ENCODE data around the gene ACOX3. TPM values are rescaled to one million over a fixed set of nuclear protein-coding genes. Genes with fewer than 3 reads are reported as not detected.
A peak's percentile ranks its signal among the peaks of the same experiment; 100 is the strongest.
"Not testable (repeated sequence)": the region's sequence is repeated elsewhere in the genome, so short reads cannot be mapped to it uniquely, and the experiment has no call there.

The ACOX3 gene
- total RNA-seq, 1 experiment from 2014 or later = 18.9 TPM

DNA sequence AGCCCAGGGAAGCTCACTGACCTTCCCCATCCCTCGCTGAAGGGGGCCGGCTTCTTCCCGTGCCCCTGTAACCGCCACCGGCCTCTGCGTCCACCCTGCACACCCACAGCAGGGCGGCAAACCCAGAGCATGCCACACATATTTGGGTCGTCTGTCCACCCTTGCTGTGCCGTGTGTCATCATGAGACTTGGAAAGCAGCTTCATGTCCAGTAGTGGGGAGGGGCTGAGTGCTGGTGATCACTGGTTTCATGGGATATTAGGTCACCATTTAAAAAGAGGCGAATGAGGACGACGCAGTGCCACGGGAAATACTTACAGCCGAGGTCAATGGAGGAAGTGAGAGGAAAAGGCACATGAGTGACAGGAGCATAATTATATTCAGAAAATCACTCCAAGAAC lies 96.1 kb downstream of the ACOX3 start:
- H3K36me3 ChIP-seq = no peaks in the 10 kb centered on the region
- no peaks in the 10 kb centered on the region for H3K4me1 ChIP-seq (replicated peaks)
- H3K4me3 ChIP-seq = no peak overlapping the region
- no peaks in the 10 kb centered on the region for H3K9me3 ChIP-seq (replicated peaks)
- no peak for DNase-seq (ENCODE audit: low read depth in 1 of 2, low spot score in 2 of 2)
- H3K27me3 ChIP-seq (replicated peaks) = no peaks in the 10 kb centered on the region
- no peak overlapping the region for H3K27ac ChIP-seq

- Histone ChIP-seq H3K36me3 (no peaks in the 10 kb centered on the region), H3K4me3 (no peak overlapping the region), H3K27ac (no peak overlapping the region), H3K27me3 (replicated peaks) (no peaks in the 10 kb centered on the region), H3K4me1 (replicated peaks) (no peaks in the 10 kb centered on the region), H3K9me3 (replicated peaks) (no peaks in the 10 kb centered on the region)
- DNase-seq (ENCODE audit: low read depth in 1 of 2, low spot score in 2 of 2) = no peak
Measured at GRCh38 chr4:8343967-8344331, 96.6 kb downstream of the ACOX3 start.

GRCh38 chr4:8343262-8343966 lies 97.1 kb downstream of the ACOX3 start:
- Histone ChIP-seq H3K4me3 (no peak overlapping the region), H3K9me3 (replicated peaks) (no peaks in the 10 kb centered on the region), H3K36me3 (no peaks in the 10 kb centered on the region), H3K27me3 (replicated peaks) (no peaks in the 10 kb centered on the region), H3K4me1 (replicated peaks) (no peaks in the 10 kb centered on the region), H3K27ac (no peak overlapping the region)
- peak in 1 of 2 experiments; percentile 20 for DNase-seq (ENCODE audit: low read depth in 1 of 2, low spot score in 2 of 2)

DNA sequence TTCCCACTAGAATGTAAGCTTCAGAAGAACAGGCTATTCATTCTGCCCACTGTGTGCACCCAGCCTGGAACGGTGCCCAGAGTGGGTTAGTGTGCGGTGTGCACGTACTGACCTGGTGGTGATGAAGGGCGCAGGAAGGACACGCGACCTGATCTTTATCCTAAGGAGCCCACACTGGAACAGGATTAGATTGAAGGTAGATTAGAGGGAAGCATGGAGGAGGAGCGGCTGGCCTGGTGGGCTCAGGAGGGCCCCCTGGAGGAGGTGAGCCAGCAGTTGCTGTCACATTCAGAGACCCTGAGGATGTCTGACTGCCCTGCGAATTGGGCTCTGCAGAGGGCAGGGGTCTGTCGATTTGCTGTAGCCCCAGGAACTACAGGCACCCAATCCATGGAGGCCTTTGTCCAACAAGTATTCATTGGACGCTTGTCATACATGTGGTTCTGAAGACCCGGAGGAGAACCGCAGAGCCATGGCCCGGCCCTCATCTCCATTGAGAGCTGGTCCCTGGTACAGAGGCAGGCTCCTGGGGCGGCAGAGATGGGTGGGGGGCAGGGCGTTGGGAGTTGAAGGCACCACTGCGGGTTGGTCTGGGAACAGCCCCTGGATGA lies 97.8 kb downstream of the ACOX3 start:
- DNase-seq (ENCODE audit: low read depth in 1 of 2, low spot score in 2 of 2) = peak; percentile 9 to 36
- no peak overlapping the region for H3K27ac ChIP-seq
- H3K27me3 ChIP-seq (replicated peaks) = no peaks in the 10 kb centered on the region
- no peaks in the 10 kb centered on the region for H3K9me3 ChIP-seq (replicated peaks)
- no peak overlapping the region for H3K4me3 ChIP-seq
- no peaks in the 10 kb centered on the region for H3K36me3 ChIP-seq
- no peaks in the 10 kb centered on the region for H3K4me1 ChIP-seq (replicated peaks)

- Histone ChIP-seq H3K36me3 (no peaks in the 10 kb centered on the region), H3K27ac (no peak overlapping the region), H3K27me3 (replicated peaks) (no peaks in the 10 kb centered on the region), H3K9me3 (replicated peaks) (no peaks in the 10 kb centered on the region), H3K4me1 (replicated peaks) (no peaks in the 10 kb centered on the region), H3K4me3 (no peak overlapping the region)
- DNase-seq (ENCODE audit: low read depth in 1 of 2, low spot score in 2 of 2) = no peak
Measured at GRCh38 chr4:8341691-8342090, 98.8 kb downstream of the ACOX3 start.

GRCh38 chr4:8341281-8341680 lies 99.2 kb downstream of the ACOX3 start:
- H3K9me3 ChIP-seq (replicated peaks); H3K4me3 ChIP-seq; DNase-seq (ENCODE audit: low read depth in 1 of 2, low spot score in 2 of 2); H3K27ac ChIP-seq; H3K4me1 ChIP-seq (replicated peaks); H3K36me3 ChIP-seq; H3K27me3 ChIP-seq (replicated peaks): not testable (repeated sequence)

- H3K27me3 ChIP-seq (replicated peaks) = no peaks in the 10 kb centered on the region
- no peaks in the 10 kb centered on the region for H3K36me3 ChIP-seq
- DNase-seq (ENCODE audit: low read depth in 1 of 2, low spot score in 2 of 2) = no peak
- no peak overlapping the region for H3K4me3 ChIP-seq
- no peaks in the 10 kb centered on the region for H3K9me3 ChIP-seq (replicated peaks)
- no peaks in the 10 kb centered on the region for H3K4me1 ChIP-seq (replicated peaks)
- no peak overlapping the region for H3K27ac ChIP-seq
Measured at GRCh38 chr4:8340781-8341241, 99.7 kb downstream of the ACOX3 start.

DNA sequence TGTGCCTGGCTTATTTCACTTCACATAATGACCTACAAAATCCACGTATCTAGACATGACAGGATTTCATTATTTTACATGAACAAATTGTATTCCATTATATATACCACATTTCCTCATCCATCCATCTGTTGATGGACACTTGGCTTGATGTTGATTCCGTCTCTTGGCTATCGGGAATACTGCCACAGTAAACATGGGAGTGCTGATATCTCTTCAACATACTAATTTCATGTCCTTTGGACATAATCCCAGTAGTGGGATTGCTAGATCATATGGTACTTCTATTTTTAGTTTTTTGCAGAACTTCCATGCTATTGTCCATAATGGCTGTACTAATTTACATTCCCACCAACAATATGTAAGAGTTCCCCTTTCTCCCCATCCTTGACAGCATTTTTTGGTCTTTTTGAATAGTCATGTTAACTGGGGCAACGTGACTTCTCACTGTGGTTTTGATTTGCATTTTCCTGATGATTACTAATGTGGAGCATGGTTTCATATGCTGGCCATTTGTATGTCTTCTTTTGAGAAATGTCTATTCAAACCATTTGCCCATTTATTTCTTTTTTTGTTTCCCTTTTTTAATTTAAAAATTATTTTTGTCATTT lies 102.1 kb downstream of the ACOX3 start:
- DNase-seq (ENCODE audit: low read depth in 1 of 2, low spot score in 2 of 2) = no peak

GRCh38 chr4:8336412-8337075 lies 104.0 kb downstream of the ACOX3 start:
- no peak overlapping the region for H3K27ac ChIP-seq
- DNase-seq (ENCODE audit: low read depth in 1 of 2, low spot score in 2 of 2) = no peak
- no peak overlapping the region for H3K4me3 ChIP-seq
- H3K36me3 ChIP-seq = no peaks in the 10 kb centered on the region
- H3K27me3 ChIP-seq (replicated peaks) = no peaks in the 10 kb centered on the region
- H3K9me3 ChIP-seq (replicated peaks) = no peaks in the 10 kb centered on the region
- no peaks in the 10 kb centered on the region for H3K4me1 ChIP-seq (replicated peaks)

More for the DNA sequence above, 102.1 kb downstream of the ACOX3 start:
- no peaks in the 10 kb centered on the region for H3K9me3 ChIP-seq (replicated peaks)
- H3K36me3 ChIP-seq = no peaks in the 10 kb centered on the region
- no peaks in the 10 kb centered on the region for H3K27me3 ChIP-seq (replicated peaks)
- no peak overlapping the region for H3K27ac ChIP-seq
- no peak overlapping the region for H3K4me3 ChIP-seq
- H3K4me1 ChIP-seq (replicated peaks) = no peaks in the 10 kb centered on the region

- Histone ChIP-seq H3K9me3 (replicated peaks) (no peaks in the 10 kb centered on the region), H3K27me3 (replicated peaks) (no peaks in the 10 kb centered on the region), H3K4me3 (no peak overlapping the region), H3K36me3 (no peaks in the 10 kb centered on the region), H3K4me1 (replicated peaks) (no peaks in the 10 kb centered on the region), H3K27ac (no peak overlapping the region)
- no peak for DNase-seq (ENCODE audit: low read depth in 1 of 2, low spot score in 2 of 2)
Measured at GRCh38 chr4:8335848-8336247, 104.7 kb downstream of the ACOX3 start.

- Histone ChIP-seq H3K9me3 (replicated peaks) (no peaks in the 10 kb centered on the region), H3K36me3 (no peaks in the 10 kb centered on the region), H3K4me3 (no peak overlapping the region), H3K27ac (no peak overlapping the region), H3K4me1 (replicated peaks) (no peaks in the 10 kb centered on the region), H3K27me3 (replicated peaks) (no peaks in the 10 kb centered on the region)
- DNase-seq (ENCODE audit: low read depth in 1 of 2, low spot score in 2 of 2) = no peak
Measured at GRCh38 chr4:8334786-8335460, 105.6 kb downstream of the ACOX3 start.

- Histone ChIP-seq H3K9me3 (replicated peaks) (no peaks in the 10 kb centered on the region), H3K27ac (no peak overlapping the region), H3K4me3 (no peak overlapping the region), H3K4me1 (replicated peaks) (no peaks in the 10 kb centered on the region), H3K36me3 (no peaks in the 10 kb centered on the region), H3K27me3 (replicated peaks) (no peaks in the 10 kb centered on the region)
- no peak for DNase-seq (ENCODE audit: low read depth in 1 of 2, low spot score in 2 of 2)
Measured at GRCh38 chr4:8333726-8334460, 106.6 kb downstream of the ACOX3 start.

- no peaks in the 10 kb centered on the region for H3K4me1 ChIP-seq (replicated peaks)
- no peak overlapping the region for H3K4me3 ChIP-seq
- H3K36me3 ChIP-seq = no peaks in the 10 kb centered on the region
- no peak overlapping the region for H3K27ac ChIP-seq
- no peaks in the 10 kb centered on the region for H3K27me3 ChIP-seq (replicated peaks)
- H3K9me3 ChIP-seq (replicated peaks) = no peaks in the 10 kb centered on the region
- no peak for DNase-seq (ENCODE audit: low read depth in 1 of 2, low spot score in 2 of 2)
Measured at GRCh38 chr4:8332891-8333331, 107.6 kb downstream of the ACOX3 start.
